Measurements from ENCODE around the gene MIPOL1. TPM values are rescaled to one million over a fixed set of nuclear protein-coding genes. Genes with fewer than 3 reads are reported as not detected.

Gene MIPOL1
- total and polyA plus RNA-seq, 2 experiments from 2014 or later = 16.6 to 24.8 TPM

DNA sequence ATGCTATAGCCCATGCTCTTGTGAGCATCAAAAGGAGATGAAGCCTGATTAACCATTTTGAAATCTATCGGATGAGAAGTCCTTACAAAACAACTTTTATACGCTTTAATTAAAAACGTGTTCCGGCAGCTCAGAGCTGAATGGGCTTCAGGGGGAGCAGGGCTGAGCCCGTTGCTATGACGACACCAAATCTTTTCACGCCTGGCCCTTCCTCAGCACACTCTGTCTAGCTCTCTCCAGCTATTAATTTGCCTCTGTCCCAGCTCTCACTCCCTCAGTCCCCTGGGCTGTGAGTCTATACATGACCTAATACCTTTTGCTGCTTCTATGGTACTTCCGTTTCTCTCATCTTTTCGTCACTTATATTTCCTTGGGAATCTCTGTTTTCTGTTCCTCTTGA lies 381.5 kb downstream of the MIPOL1 start:
- H3K4me2 ChIP-seq = no peak overlapping the region
- no peak overlapping the region for H2AFZ ChIP-seq
- H3K9me2 ChIP-seq (ENCODE audit: insufficient read depth) = no peaks in the 10 kb centered on the region
- peaks cover 47% of the 10 kb centered on the region for H3K27me3 Mint-ChIP-seq (ENCODE audit: insufficient read depth, low read depth, poor library complexity)
- H3K36me3 Mint-ChIP-seq (ENCODE audit: low read depth) = no peaks in the 10 kb centered on the region
- H3K36me3 ChIP-seq (ENCODE audit: insufficient read depth) = no peaks in the 10 kb centered on the region
- H3K4me3 Mint-ChIP-seq = no peak overlapping the region
- peaks cover 93% of the 10 kb centered on the region for H3K27me3 ChIP-seq (ENCODE audit: insufficient read depth)
- H3K4me3 ChIP-seq = no peak overlapping the region
- no peak for ATAC-seq
- H3K9me3 Mint-ChIP-seq = no peaks in the 10 kb centered on the region
- no peak overlapping the region for H3K27ac Mint-ChIP-seq
- peaks cover 13% of the 10 kb centered on the region for H3K4me1 ChIP-seq (ENCODE audit: insufficient read depth)
- peaks cover 7% of the 10 kb centered on the region; the same call in 1 of the 2 replicates for H4K20me1 ChIP-seq (replicated peaks; ENCODE audit: insufficient read depth)
- no peaks in the 10 kb centered on the region for H3F3A ChIP-seq (replicated peaks; ENCODE audit: low read depth)
- TF ChIP-seq, protein P1, sequence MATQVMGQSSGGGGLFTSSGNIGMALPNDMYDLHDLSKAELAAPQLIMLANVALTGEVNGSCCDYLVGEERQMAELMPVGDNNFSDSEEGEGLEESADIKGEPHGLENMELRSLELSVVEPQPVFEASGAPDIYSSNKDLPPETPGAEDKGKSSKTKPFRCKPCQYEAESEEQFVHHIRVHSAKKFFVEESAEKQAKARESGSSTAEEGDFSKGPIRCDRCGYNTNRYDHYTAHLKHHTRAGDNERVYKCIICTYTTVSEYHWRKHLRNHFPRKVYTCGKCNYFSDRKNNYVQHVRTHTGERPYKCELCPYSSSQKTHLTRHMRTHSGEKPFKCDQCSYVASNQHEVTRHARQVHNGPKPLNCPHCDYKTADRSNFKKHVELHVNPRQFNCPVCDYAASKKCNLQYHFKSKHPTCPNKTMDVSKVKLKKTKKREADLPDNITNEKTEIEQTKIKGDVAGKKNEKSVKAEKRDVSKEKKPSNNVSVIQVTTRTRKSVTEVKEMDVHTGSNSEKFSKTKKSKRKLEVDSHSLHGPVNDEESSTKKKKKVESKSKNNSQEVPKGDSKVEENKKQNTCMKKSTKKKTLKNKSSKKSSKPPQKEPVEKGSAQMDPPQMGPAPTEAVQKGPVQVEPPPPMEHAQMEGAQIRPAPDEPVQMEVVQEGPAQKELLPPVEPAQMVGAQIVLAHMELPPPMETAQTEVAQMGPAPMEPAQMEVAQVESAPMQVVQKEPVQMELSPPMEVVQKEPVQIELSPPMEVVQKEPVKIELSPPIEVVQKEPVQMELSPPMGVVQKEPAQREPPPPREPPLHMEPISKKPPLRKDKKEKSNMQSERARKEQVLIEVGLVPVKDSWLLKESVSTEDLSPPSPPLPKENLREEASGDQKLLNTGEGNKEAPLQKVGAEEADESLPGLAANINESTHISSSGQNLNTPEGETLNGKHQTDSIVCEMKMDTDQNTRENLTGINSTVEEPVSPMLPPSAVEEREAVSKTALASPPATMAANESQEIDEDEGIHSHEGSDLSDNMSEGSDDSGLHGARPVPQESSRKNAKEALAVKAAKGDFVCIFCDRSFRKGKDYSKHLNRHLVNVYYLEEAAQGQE (IDR thresholded peaks at IDR 0.05; ENCODE audit: unreplicated experiment) = no peak
- no peak for TF ChIP-seq STAT1 (IDR thresholded peaks at IDR 0.05; ENCODE audit: unreplicated experiment)
- no peak for TF ChIP-seq POLR2AphosphoS5 (IDR thresholded peaks at IDR 0.05; ENCODE audit: low read depth)
- TF ChIP-seq JUNB (IDR thresholded peaks at IDR 0.05; ENCODE audit: unreplicated experiment) = no peak
- TF ChIP-seq, protein P2, sequence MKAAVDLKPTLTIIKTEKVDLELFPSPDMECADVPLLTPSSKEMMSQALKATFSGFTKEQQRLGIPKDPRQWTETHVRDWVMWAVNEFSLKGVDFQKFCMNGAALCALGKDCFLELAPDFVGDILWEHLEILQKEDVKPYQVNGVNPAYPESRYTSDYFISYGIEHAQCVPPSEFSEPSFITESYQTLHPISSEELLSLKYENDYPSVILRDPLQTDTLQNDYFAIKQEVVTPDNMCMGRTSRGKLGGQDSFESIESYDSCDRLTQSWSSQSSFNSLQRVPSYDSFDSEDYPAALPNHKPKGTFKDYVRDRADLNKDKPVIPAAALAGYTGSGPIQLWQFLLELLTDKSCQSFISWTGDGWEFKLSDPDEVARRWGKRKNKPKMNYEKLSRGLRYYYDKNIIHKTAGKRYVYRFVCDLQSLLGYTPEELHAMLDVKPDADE (IDR thresholded peaks at IDR 0.05) = no peak
- no peak for TF ChIP-seq ZNF331 (CRISPR knock-in tag; IDR thresholded peaks at IDR 0.05; ENCODE audit: low read depth)
- no peak for TF ChIP-seq EZH2phosphoT487 (IDR thresholded peaks at IDR 0.05; ENCODE audit: unreplicated experiment)
- TF ChIP-seq EZH2 (IDR thresholded peaks at IDR 0.05; ENCODE audit: low read depth, unreplicated experiment) = no peak
- TF ChIP-seq NANOG (IDR thresholded peaks at IDR 0.05; ENCODE audit: borderline replicate concordance) = no peak
- TF ChIP-seq CREB1 (CRISPR knock-in tag; IDR thresholded peaks at IDR 0.05; ENCODE audit: low read depth) = no peak
- no peak for TF ChIP-seq ZNF114 (CRISPR knock-in tag; IDR thresholded peaks at IDR 0.05)
- TF ChIP-seq, protein P3, sequence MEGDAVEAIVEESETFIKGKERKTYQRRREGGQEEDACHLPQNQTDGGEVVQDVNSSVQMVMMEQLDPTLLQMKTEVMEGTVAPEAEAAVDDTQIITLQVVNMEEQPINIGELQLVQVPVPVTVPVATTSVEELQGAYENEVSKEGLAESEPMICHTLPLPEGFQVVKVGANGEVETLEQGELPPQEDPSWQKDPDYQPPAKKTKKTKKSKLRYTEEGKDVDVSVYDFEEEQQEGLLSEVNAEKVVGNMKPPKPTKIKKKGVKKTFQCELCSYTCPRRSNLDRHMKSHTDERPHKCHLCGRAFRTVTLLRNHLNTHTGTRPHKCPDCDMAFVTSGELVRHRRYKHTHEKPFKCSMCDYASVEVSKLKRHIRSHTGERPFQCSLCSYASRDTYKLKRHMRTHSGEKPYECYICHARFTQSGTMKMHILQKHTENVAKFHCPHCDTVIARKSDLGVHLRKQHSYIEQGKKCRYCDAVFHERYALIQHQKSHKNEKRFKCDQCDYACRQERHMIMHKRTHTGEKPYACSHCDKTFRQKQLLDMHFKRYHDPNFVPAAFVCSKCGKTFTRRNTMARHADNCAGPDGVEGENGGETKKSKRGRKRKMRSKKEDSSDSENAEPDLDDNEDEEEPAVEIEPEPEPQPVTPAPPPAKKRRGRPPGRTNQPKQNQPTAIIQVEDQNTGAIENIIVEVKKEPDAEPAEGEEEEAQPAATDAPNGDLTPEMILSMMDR (conservative IDR thresholded peaks at IDR 0.05; ENCODE audit: low read depth in 2 of 2) = no peak
- TF ChIP-seq, protein P4, sequence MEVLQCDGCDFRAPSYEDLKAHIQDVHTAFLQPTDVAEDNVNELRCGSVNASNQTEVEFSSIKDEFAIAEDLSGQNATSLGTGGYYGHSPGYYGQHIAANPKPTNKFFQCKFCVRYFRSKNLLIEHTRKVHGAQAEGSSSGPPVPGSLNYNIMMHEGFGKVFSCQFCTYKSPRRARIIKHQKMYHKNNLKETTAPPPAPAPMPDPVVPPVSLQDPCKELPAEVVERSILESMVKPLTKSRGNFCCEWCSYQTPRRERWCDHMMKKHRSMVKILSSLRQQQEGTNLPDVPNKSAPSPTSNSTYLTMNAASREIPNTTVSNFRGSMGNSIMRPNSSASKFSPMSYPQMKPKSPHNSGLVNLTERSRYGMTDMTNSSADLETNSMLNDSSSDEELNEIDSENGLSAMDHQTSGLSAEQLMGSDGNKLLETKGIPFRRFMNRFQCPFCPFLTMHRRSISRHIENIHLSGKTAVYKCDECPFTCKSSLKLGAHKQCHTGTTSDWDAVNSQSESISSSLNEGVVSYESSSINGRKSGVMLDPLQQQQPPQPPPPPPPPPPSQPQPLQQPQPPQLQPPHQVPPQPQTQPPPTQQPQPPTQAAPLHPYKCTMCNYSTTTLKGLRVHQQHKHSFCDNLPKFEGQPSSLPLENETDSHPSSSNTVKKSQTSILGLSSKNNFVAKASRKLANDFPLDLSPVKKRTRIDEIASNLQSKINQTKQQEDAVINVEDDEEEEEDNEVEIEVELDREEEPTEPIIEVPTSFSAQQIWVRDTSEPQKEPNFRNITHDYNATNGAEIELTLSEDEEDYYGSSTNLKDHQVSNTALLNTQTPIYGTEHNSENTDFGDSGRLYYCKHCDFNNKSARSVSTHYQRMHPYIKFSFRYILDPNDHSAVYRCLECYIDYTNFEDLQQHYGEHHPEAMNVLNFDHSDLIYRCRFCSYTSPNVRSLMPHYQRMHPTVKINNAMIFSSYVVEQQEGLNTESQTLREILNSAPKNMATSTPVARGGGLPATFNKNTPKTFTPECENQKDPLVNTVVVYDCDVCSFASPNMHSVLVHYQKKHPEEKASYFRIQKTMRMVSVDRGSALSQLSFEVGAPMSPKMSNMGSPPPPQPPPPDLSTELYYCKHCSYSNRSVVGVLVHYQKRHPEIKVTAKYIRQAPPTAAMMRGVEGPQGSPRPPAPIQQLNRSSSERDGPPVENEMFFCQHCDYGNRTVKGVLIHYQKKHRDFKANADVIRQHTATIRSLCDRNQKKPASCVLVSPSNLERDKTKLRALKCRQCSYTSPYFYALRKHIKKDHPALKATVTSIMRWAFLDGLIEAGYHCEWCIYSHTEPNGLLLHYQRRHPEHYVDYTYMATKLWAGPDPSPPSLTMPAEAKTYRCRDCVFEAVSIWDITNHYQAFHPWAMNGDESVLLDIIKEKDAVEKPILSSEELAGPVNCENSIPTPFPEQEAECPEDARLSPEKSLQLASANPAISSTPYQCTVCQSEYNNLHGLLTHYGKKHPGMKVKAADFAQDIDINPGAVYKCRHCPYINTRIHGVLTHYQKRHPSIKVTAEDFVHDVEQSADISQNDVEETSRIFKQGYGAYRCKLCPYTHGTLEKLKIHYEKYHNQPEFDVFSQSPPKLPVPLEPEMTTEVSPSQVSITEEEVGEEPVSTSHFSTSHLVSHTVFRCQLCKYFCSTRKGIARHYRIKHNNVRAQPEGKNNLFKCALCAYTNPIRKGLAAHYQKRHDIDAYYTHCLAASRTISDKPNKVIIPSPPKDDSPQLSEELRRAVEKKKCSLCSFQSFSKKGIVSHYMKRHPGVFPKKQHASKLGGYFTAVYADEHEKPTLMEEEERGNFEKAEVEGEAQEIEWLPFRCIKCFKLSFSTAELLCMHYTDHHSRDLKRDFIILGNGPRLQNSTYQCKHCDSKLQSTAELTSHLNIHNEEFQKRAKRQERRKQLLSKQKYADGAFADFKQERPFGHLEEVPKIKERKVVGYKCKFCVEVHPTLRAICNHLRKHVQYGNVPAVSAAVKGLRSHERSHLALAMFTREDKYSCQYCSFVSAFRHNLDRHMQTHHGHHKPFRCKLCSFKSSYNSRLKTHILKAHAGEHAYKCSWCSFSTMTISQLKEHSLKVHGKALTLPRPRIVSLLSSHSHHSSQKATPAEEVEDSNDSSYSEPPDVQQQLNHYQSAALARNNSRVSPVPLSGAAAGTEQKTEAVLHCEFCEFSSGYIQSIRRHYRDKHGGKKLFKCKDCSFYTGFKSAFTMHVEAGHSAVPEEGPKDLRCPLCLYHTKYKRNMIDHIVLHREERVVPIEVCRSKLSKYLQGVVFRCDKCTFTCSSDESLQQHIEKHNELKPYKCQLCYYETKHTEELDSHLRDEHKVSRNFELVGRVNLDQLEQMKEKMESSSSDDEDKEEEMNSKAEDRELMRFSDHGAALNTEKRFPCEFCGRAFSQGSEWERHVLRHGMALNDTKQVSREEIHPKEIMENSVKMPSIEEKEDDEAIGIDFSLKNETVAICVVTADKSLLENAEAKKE (CRISPR knock-in tag; IDR thresholded peaks at IDR 0.05) = no peak
- peaks cover 6% of the 10 kb centered on the region; the same call in 2 of the 3 replicates for H3K4me1 Mint-ChIP-seq
- DNase-seq (ENCODE audit: low spot score) = peak; percentile 45
- no peak overlapping the region for H3K27ac ChIP-seq (ENCODE audit: low read depth)
- H3K79me2 ChIP-seq (replicated peaks; ENCODE audit: insufficient read depth) = no peaks in the 10 kb centered on the region

Measured in GM23338 (cell line).